A549 treated with AZD9567 at 1 μM for 4 hours (cell line): ENCODE measurements around the gene TOX4. TPM values are rescaled to one million over a fixed set of nuclear protein-coding genes. Genes with fewer than 3 reads are reported as not detected.

ENCODE experiments used
- total RNA-seq: library from RNA; stranded (reverse); fragments of 200-300 nt; extraction: Qiagen RNA extraction; gene quantifications from 5 replicates; pipeline ENCODE4 v1.2.3, GENCODE V29; 2022; ENCODE audit not compliant: insufficient read depth

TOX4 gene
- total RNA-seq = 66.0 to 81.5 TPM (median 67.5 TPM) in 5 replicates

GRCh38 chr14:21476925-21477681 lies at the start of gene TOX4, which contains the start of gene RAB2B:
TSS of gene TOX4 (plus strand) at chr14:21477195. CDS start at chr14:21477279, 84 bp downstream.
TSS of gene RAB2B (minus strand) at chr14:21476959. CDS start at chr14:21476872, 87 bp downstream.

GRCh38 chr14:21455912-21456667 lies 20.9 kb upstream of the TOX4 start, which contains the start of gene CHD8:
TSS of gene CHD8 (minus strand) at chr14:21456123. CDS start at chr14:21431643, 24,480 bp downstream.

GRCh38 chr14:21510735-21511657 lies 34.0 kb downstream of the TOX4 start, which contains the start of gene METTL3:
TSS of gene METTL3 (minus strand) at chr14:21511340. CDS start at chr14:21511223, 117 bp downstream.

GRCh38 chr14:21525962-21526671 lies 49.1 kb downstream of the TOX4 start, which contains the start of gene SALL2:
TSS of gene SALL2 (minus strand) at chr14:21526346. CDS start at chr14:21526127, 219 bp downstream.

Other genes starting within 250 kb of the TOX4 start
- gene HNRNPC, start 207.8 kb upstream of the TOX4 start, total RNA-seq = 717 to 807 TPM (median 775 TPM) in 5 replicates
- gene RPGRIP1, start 197.1 kb upstream of the TOX4 start, total RNA-seq = 0.11 to 0.32 TPM (median 0.19 TPM) in 4 of 5 replicates, not detected in the other
- 93.6 to 116 TPM (median 98.4 TPM) in 5 replicates for gene SUPT16H, start 93.2 kb upstream of the TOX4 start, total RNA-seq
- gene CHD8, start 21.1 kb upstream of the TOX4 start, total RNA-seq = 36.5 to 48.2 TPM (median 37.8 TPM) in 5 replicates
- gene RAB2B, start 236 bp upstream of the TOX4 start, total RNA-seq = 11.6 to 39.2 TPM (median 13.5 TPM) in 5 replicates
- gene METTL3, start 34.1 kb downstream of the TOX4 start, total RNA-seq = 42.2 to 52.0 TPM (median 49.6 TPM) in 5 replicates
- gene SALL2, start 49.2 kb downstream of the TOX4 start, total RNA-seq = 0.49 to 1.4 TPM (median 0.66 TPM) in 5 replicates
- not detected in 5 replicates for gene OR10G3, start 102.9 kb downstream of the TOX4 start, total RNA-seq
- not detected in 5 replicates for gene OR10G2, start 157.7 kb downstream of the TOX4 start, total RNA-seq
- not detected in 5 replicates for gene OR4E2, start 176.6 kb downstream of the TOX4 start, total RNA-seq
- gene OR4E1, start 196.6 kb downstream of the TOX4 start, total RNA-seq = not detected in 5 replicates